Suprapubic skin (tissue), 4 donors: ENCODE data around the gene BANP.

Source experiments
- CTCF ChIP-seq, 2 donors: fragments of 200-600 bp in 1 of 2; fragments of 450-650 bp in 1 of 2; sonication (generic) in 1 of 2; IDR thresholded peaks; one replicate each; pipeline ENCODE4 v1.5.1; 2016 to 2019; ENCODE audit warnings: antibody characterized with exemption in 2 of 2, mild to moderate bottlenecking in 1 of 2, moderate library complexity in 1 of 2
- EP300 ChIP-seq: sonication (generic); formaldehyde crosslinking; IDR thresholded peaks from one replicate; pipeline ENCODE4 v1.6.1; 2017; ENCODE audit warnings: antibody characterized with exemption
- POLR2A ChIP-seq, 2 donors: fragments of 450-650 bp; IDR thresholded peaks; one replicate each; pipeline ENCODE4 v1.6.1; 2017; ENCODE audit warnings: antibody characterized with exemption in 2 of 2, mild to moderate bottlenecking in 2 of 2, moderate library complexity in 2 of 2
- POLR2AphosphoS5 ChIP-seq, 3 donors: sonication (generic); formaldehyde crosslinking; IDR thresholded peaks; one replicate each; pipeline ENCODE4 v1.6.1; 2017; ENCODE audit warnings: antibody characterized with exemption in 3 of 3

- TF ChIP-seq POLR2A (IDR thresholded peaks at IDR 0.05) (no peak), CTCF (IDR thresholded peaks at IDR 0.05) (no peak), EP300 (no peak), POLR2AphosphoS5 (IDR thresholded peaks at IDR 0.05) (no peak)
These were observed 120.7 kb downstream of the BANP start for GRCh38 chr16:88071908-88072307.
